ENCODE data around the gene ATAD3C. TPM values are rescaled to one million over a fixed set of nuclear protein-coding genes. Genes with fewer than 3 reads are reported as not detected.
"Not testable (repeated sequence)": the region's sequence is repeated elsewhere in the genome, so short reads cannot be mapped to it uniquely, and the experiment has no call there.

The ATAD3C gene
- total RNA-seq, 6 experiments from 2014 or later = 0.09 TPM; not detected in 5

GRCh38 chr1:1470626-1471388 is 21.3 kb downstream of the ATAD3C start:
- H3K27ac Mint-ChIP-seq = peak overlapping the region; percentile 79
- peaks cover 3% of the 10 kb centered on the region; the same call in 1 of the 2 replicates for H3K36me3 Mint-ChIP-seq (ENCODE audit: low read depth)
- peaks cover 18% of the 10 kb centered on the region for H3K4me1 Mint-ChIP-seq (ENCODE audit: low read depth)
- H3K27me3 Mint-ChIP-seq (ENCODE audit: insufficient read depth) = no peaks in the 10 kb centered on the region
- H3K9me3 Mint-ChIP-seq = peaks cover 1% of the 10 kb centered on the region; the same call in 1 of the 2 replicates
- no peak for DNase-seq
- H3K4me3 Mint-ChIP-seq = peak overlapping the region; percentile 93
- TF ChIP-seq CTCF (IDR thresholded peaks at IDR 0.05) = no peak

GRCh38 chr1:1471389-1472052 is 22.0 kb downstream of the ATAD3C start, which contains the start of gene ATAD3B:
TSS of gene ATAD3B (plus strand) at chr1:1471765. CDS start at chr1:1471885, 120 bp downstream.
- Mint-ChIP-seq H3K36me3 (ENCODE audit: low read depth) (peaks cover 2% of the 10 kb centered on the region; the same call in 1 of the 2 replicates), H3K4me1 (ENCODE audit: low read depth) (peaks cover 18% of the 10 kb centered on the region), H3K9me3 (no peaks in the 10 kb centered on the region; the same call in 1 of the 2 replicates), H3K27ac (peak within 1 kb of the TSS; percentile 79), H3K27me3 (ENCODE audit: insufficient read depth) (no peaks in the 10 kb centered on the region), H3K4me3 (peak within 1 kb of the TSS; percentile 93)
- peak; percentile 86 for DNase-seq
- TF ChIP-seq CTCF (IDR thresholded peaks at IDR 0.05) = no peak

- H3K9me3 Mint-ChIP-seq; H3K27me3 Mint-ChIP-seq (ENCODE audit: insufficient read depth); DNase-seq; H3K36me3 Mint-ChIP-seq (ENCODE audit: low read depth): not testable (repeated sequence)
- peaks cover 18% of the 10 kb centered on the region for H3K4me1 Mint-ChIP-seq (ENCODE audit: low read depth)
- H3K27ac Mint-ChIP-seq = peak overlapping the region; percentile 77
- H3K4me3 Mint-ChIP-seq = peak overlapping the region; percentile 91
Measured at GRCh38 chr1:1472053-1472876, 22.8 kb downstream of the ATAD3C start.

GRCh38 chr1:1476011-1476410 is 26.5 kb downstream of the ATAD3C start:
- not testable (repeated sequence) for H3K27ac Mint-ChIP-seq; H3K4me3 Mint-ChIP-seq; DNase-seq; H3K4me1 Mint-ChIP-seq (ENCODE audit: low read depth); H3K27me3 Mint-ChIP-seq (ENCODE audit: insufficient read depth); H3K9me3 Mint-ChIP-seq
- H3K36me3 Mint-ChIP-seq (ENCODE audit: low read depth) = peaks cover 10% of the 10 kb centered on the region

GRCh38 chr1:1477206-1477605 is 27.7 kb downstream of the ATAD3C start:
- H3K9me3 Mint-ChIP-seq = no peaks in the 10 kb centered on the region; the same call in 1 of the 2 replicates
- H3K27ac Mint-ChIP-seq = no peak overlapping the region
- no peaks in the 10 kb centered on the region for H3K4me1 Mint-ChIP-seq (ENCODE audit: low read depth)
- DNase-seq = no peak
- H3K4me3 Mint-ChIP-seq = no peak overlapping the region
- H3K27me3 Mint-ChIP-seq (ENCODE audit: insufficient read depth) = no peaks in the 10 kb centered on the region
- peaks cover 10% of the 10 kb centered on the region for H3K36me3 Mint-ChIP-seq (ENCODE audit: low read depth)
- TF ChIP-seq CTCF (IDR thresholded peaks at IDR 0.05) = no peak
